ENCODE measurements around the gene LSAMP. TPM values are rescaled to one million over a fixed set of nuclear protein-coding genes. Genes with fewer than 3 reads are reported as not detected.

Gene LSAMP
- total RNA-seq, 1 experiment from 2014 or later, result 3.1 TPM

- H3K4me1 ChIP-seq (ENCODE audit: control insufficient read depth, insufficient read depth, low read length), result no peaks in the 10 kb centered on the region
- POLR2A ChIA-PET, result no interaction called here
- in situ Hi-C loops (cut with HindIII; ENCODE audit: low pct_unique_long_range_greater_than_20kb, low sequenced_read_pairs) (no loop called here), intact Hi-C loops (cut with micrococcal nuclease; ENCODE audit: unreplicated experiment) (no loop called here)
- BruUV-seq (replicated peaks), result no TSS peak
- H3K27me3 ChIP-seq (ENCODE audit: control insufficient read depth, insufficient read depth, low read length), result no peaks in the 10 kb centered on the region
- H3K36me3 ChIP-seq (ENCODE audit: control insufficient read depth, insufficient read depth, low read length), result no peaks in the 10 kb centered on the region
- H3K9me3 ChIP-seq (ENCODE audit: control insufficient read depth, insufficient read depth, low read depth, low read length), result no peaks in the 10 kb centered on the region
- DNase-seq (ENCODE audit: low read depth, low spot score) (no peak), ATAC-seq (no peak)
- CTCF ChIA-PET, result no interaction called here
- H3K27ac ChIP-seq (ENCODE audit: low read length), result no peak overlapping the region
- no peak for TF ChIP-seq REST (IDR thresholded peaks at IDR 0.05; ENCODE audit: insufficient read depth in 1 of 2, low read depth in 2 of 2, low read length in 1 of 2)
- no peak for TF ChIP-seq POLR2AphosphoS5 (IDR thresholded peaks at IDR 0.05; ENCODE audit: low read depth, low read length)
- no peak for TF ChIP-seq CTCF (IDR thresholded peaks at IDR 0.05)
- no peak for TF ChIP-seq SIN3A (IDR thresholded peaks at IDR 0.05; ENCODE audit: borderline replicate concordance, insufficient read depth, low read depth, low read length)
- TF ChIP-seq TCF7L2 (IDR thresholded peaks at IDR 0.05; ENCODE audit: low read depth, low read length), result no peak
- no peak overlapping the region for H3K4me3 ChIP-seq (ENCODE audit: low read depth in 2 of 2, low read length in 2 of 2)
Observed at GRCh38 chr3:116067326-116067725, 378.0 kb downstream of the LSAMP start.

- in situ Hi-C loops (cut with HindIII; ENCODE audit: low pct_unique_long_range_greater_than_20kb, low sequenced_read_pairs) (no loop called here), intact Hi-C loops (cut with micrococcal nuclease; ENCODE audit: unreplicated experiment) (no loop called here)
- no peak overlapping the region for H3K27ac ChIP-seq (ENCODE audit: low read length)
- TF ChIP-seq REST (IDR thresholded peaks at IDR 0.05; ENCODE audit: insufficient read depth in 1 of 2, low read depth in 2 of 2, low read length in 1 of 2) (no peak), TCF7L2 (IDR thresholded peaks at IDR 0.05; ENCODE audit: low read depth, low read length) (no peak), POLR2AphosphoS5 (IDR thresholded peaks at IDR 0.05; ENCODE audit: low read depth, low read length) (no peak), SIN3A (IDR thresholded peaks at IDR 0.05; ENCODE audit: borderline replicate concordance, insufficient read depth, low read depth, low read length) (no peak), CTCF (IDR thresholded peaks at IDR 0.05) (no peak)
- H3K4me1 ChIP-seq (ENCODE audit: control insufficient read depth, insufficient read depth, low read length), result no peaks in the 10 kb centered on the region
- ATAC-seq (no peak), DNase-seq (ENCODE audit: low read depth, low spot score) (no peak)
- no peaks in the 10 kb centered on the region for H3K36me3 ChIP-seq (ENCODE audit: control insufficient read depth, insufficient read depth, low read length)
- no peaks in the 10 kb centered on the region for H3K9me3 ChIP-seq (ENCODE audit: control insufficient read depth, insufficient read depth, low read depth, low read length)
- ChIA-PET CTCF (no interaction called here), POLR2A (no interaction called here)
- BruUV-seq (replicated peaks), result no TSS peak
- H3K27me3 ChIP-seq (ENCODE audit: control insufficient read depth, insufficient read depth, low read length), result no peaks in the 10 kb centered on the region
- H3K4me3 ChIP-seq (ENCODE audit: low read depth in 2 of 2, low read length in 2 of 2), result no peak overlapping the region
Observed at GRCh38 chr3:116065501-116065900, 379.8 kb downstream of the LSAMP start.
